Neural progenitor cell (in vitro differentiated cells): ENCODE measurements around the gene UACA. TPM values are rescaled to one million over a fixed set of nuclear protein-coding genes. Genes with fewer than 3 reads are reported as not detected.

Source experiments
- DNase-seq: peaks from one replicate; pipeline ENCODE4 v3.0.0-alpha.2; 2016; ENCODE audit warnings: low spot score
- H2AFZ ChIP-seq: fragments of 200-600 bp; sonication (generic); replicated peaks from 2 replicates; pipeline ENCODE4 v1.6.1; 2016; ENCODE audit warnings: antibody characterized with exemption
- H3F3A ChIP-seq: fragments of 200-600 bp; sonication (generic); 2 replicates; pipeline ENCODE4 v1.6.1; 2016; ENCODE audit warnings: antibody characterized with exemption, low read depth
- H3K27ac ChIP-seq: fragments of 200-600 bp; sonication (generic); 2 replicates; pipeline ENCODE4 v1.5.1; 2016; ENCODE audit warnings: mild to moderate bottlenecking
- H3K27me3 ChIP-seq: fragments of 200-600 bp; sonication (generic); 2 replicates; pipeline ENCODE4 v1.6.1; 2016; ENCODE audit warnings: mild to moderate bottlenecking, moderate library complexity
- H3K36me3 ChIP-seq: fragments of 200-600 bp; sonication (generic); 2 replicates; pipeline ENCODE4 v1.5.1; 2016
- H3K4me1 ChIP-seq: fragments of 200-600 bp; sonication (generic); 2 replicates; pipeline ENCODE4 v1.6.1; 2016; ENCODE audit warnings: mixed run types
- H3K4me2 ChIP-seq: fragments of 200-600 bp; sonication (generic); 2 replicates; pipeline ENCODE4 v1.6.1; 2016
- H3K4me3 ChIP-seq: fragments of 200-600 bp; sonication (generic); 2 replicates; pipeline ENCODE4 v1.5.1; 2016
- H3K79me2 ChIP-seq: fragments of 200-600 bp; sonication (generic); 2 replicates; pipeline ENCODE4 v1.6.1; 2016; ENCODE audit warnings: low read depth
- H3K9ac ChIP-seq: fragments of 200-600 bp; sonication (generic); 2 replicates; pipeline ENCODE4 v1.6.1; 2016
- H3K9me3 ChIP-seq: fragments of 200-600 bp; sonication (generic); 2 replicates; pipeline ENCODE4 v1.5.1; 2016; ENCODE audit warnings: low read depth
- H4K20me1 ChIP-seq: fragments of 200-600 bp; sonication (generic); 2 replicates; pipeline ENCODE4 v1.6.1; 2016; ENCODE audit warnings: low read depth
- H3K27ac Mint-ChIP-seq: 3 replicates; pipeline ENCODE4 v1.8.0; 2021; ENCODE audit warnings: mixed read lengths
- H3K27me3 Mint-ChIP-seq: 2 replicates; pipeline ENCODE4 v1.8.0; 2022; ENCODE audit warnings: low read depth, mild to moderate bottlenecking, inconsistent platforms, moderate library complexity, mixed read lengths; ENCODE audit not compliant: insufficient read depth
- H3K36me3 Mint-ChIP-seq: 3 replicates; pipeline ENCODE4 v1.8.0; 2021; ENCODE audit warnings: mixed read lengths
- H3K4me1 Mint-ChIP-seq: 3 replicates; pipeline ENCODE4 v1.8.0; 2021; ENCODE audit warnings: mixed read lengths
- H3K4me3 Mint-ChIP-seq: 3 replicates; pipeline ENCODE4 v1.8.0; 2021; ENCODE audit warnings: mild to moderate bottlenecking, moderate library complexity, mixed read lengths
- H3K9me3 Mint-ChIP-seq: 3 replicates; pipeline ENCODE4 v1.8.0; 2020; ENCODE audit warnings: mixed read lengths
- CTCF ChIP-seq: fragments of 200-600 bp; sonication (generic); IDR thresholded peaks from 2 replicates; pipeline ENCODE4 v1.5.1; 2017; ENCODE audit warnings: antibody characterized with exemption, mild to moderate bottlenecking
- EZH2 ChIP-seq: fragments of 200-600 bp; sonication (generic); IDR thresholded peaks from 2 replicates; pipeline ENCODE4 v1.6.1; 2017; ENCODE audit warnings: antibody characterized with exemption, mild to moderate bottlenecking, moderate library complexity
- EZH2phosphoT487 ChIP-seq: fragments of 200-600 bp; sonication (generic); IDR thresholded peaks from 2 replicates; pipeline ENCODE4 v1.6.1; 2017; ENCODE audit warnings: antibody characterized with exemption
- total RNA-seq: library from RNA; depleted of rRNA; stranded (reverse); fragments of >200 nt; gene quantifications from 2 replicates; pipeline ENCODE4 v1.2.3, GENCODE V29; 2015; ENCODE audit warnings: low replicate concordance

UACA gene
- total RNA-seq, 1 donor from 2014 or later: 70.0 TPM

- Histone ChIP-seq H3K27me3 (no peaks in the 10 kb centered on the region), H3K4me3 (no peak overlapping the region), H3K27ac (no peak overlapping the region), H3F3A (peaks cover 19% of the 10 kb centered on the region), H3K4me1 (peaks cover 32% of the 10 kb centered on the region), H3K9me3 (no peaks in the 10 kb centered on the region), H2AFZ (no peak overlapping the region), H3K4me2 (peak overlapping the region; percentile 47), H3K36me3 (no peaks in the 10 kb centered on the region), H4K20me1 (no peaks in the 10 kb centered on the region), H3K79me2 (no peaks in the 10 kb centered on the region), H3K9ac (no peak overlapping the region)
- peaks cover 49% of the 10 kb centered on the region for H3K4me1 Mint-ChIP-seq
- TF ChIP-seq EZH2phosphoT487 (no peak), EZH2 (no peak), CTCF (no peak)
- no peak for DNase-seq
- peak overlapping the region; percentile 40 for H3K27ac Mint-ChIP-seq
- no peak overlapping the region for H3K4me3 Mint-ChIP-seq
- no peaks in the 10 kb centered on the region for H3K36me3 Mint-ChIP-seq
- peaks cover 16% of the 10 kb centered on the region for H3K27me3 Mint-ChIP-seq
- no peaks in the 10 kb centered on the region for H3K9me3 Mint-ChIP-seq
Observed at GRCh38 chr15:70632491-70633102, 130.8 kb downstream of the UACA start.

GRCh38 chr15:70632079-70632478 lies 131.3 kb downstream of the UACA start:
- no peak overlapping the region for H2AFZ ChIP-seq

GRCh38 chr15:70629735-70630273 lies 133.6 kb downstream of the UACA start:
- Histone ChIP-seq H3K9me3 (no peaks in the 10 kb centered on the region), H3K4me1 (peaks cover 32% of the 10 kb centered on the region), H3K4me2 (no peak overlapping the region), H3K27me3 (no peaks in the 10 kb centered on the region), H3F3A (peaks cover 19% of the 10 kb centered on the region), H3K36me3 (no peaks in the 10 kb centered on the region), H3K79me2 (no peaks in the 10 kb centered on the region), H2AFZ (no peak overlapping the region), H3K9ac (no peak overlapping the region), H4K20me1 (no peaks in the 10 kb centered on the region), H3K4me3 (no peak overlapping the region), H3K27ac (no peak overlapping the region)
- Mint-ChIP-seq H3K4me1 (peaks cover 46% of the 10 kb centered on the region), H3K27me3 (peaks cover 17% of the 10 kb centered on the region), H3K9me3 (no peaks in the 10 kb centered on the region), H3K27ac (peak overlapping the region; percentile 36), H3K36me3 (no peaks in the 10 kb centered on the region), H3K4me3 (no peak overlapping the region)
- no peak for DNase-seq
- TF ChIP-seq CTCF: no peak
- TF ChIP-seq EZH2phosphoT487: no peak
- TF ChIP-seq EZH2: no peak

More at GRCh38 chr15:70632079-70632478, 131.3 kb downstream of the UACA start:
- peaks cover 19% of the 10 kb centered on the region for H3F3A ChIP-seq
- peaks cover 32% of the 10 kb centered on the region for H3K4me1 ChIP-seq
- TF ChIP-seq EZH2 (no peak), EZH2phosphoT487 (no peak), CTCF (no peak)
- no peaks in the 10 kb centered on the region for H3K9me3 Mint-ChIP-seq
- no peak overlapping the region for H3K9ac ChIP-seq
- H3K79me2 ChIP-seq: no peaks in the 10 kb centered on the region
- H3K27ac ChIP-seq: no peak overlapping the region
- H3K36me3 ChIP-seq: no peaks in the 10 kb centered on the region
- no peak overlapping the region for H3K4me3 Mint-ChIP-seq
- H3K4me2 ChIP-seq: no peak overlapping the region
- H3K27me3 Mint-ChIP-seq: peaks cover 18% of the 10 kb centered on the region
- H3K36me3 Mint-ChIP-seq: no peaks in the 10 kb centered on the region
- H3K27me3 ChIP-seq: no peaks in the 10 kb centered on the region
- H3K4me3 ChIP-seq: no peak overlapping the region
- no peak for DNase-seq
- H3K27ac Mint-ChIP-seq: no peak overlapping the region
- H3K4me1 Mint-ChIP-seq: peaks cover 51% of the 10 kb centered on the region
- no peaks in the 10 kb centered on the region for H4K20me1 ChIP-seq
- H3K9me3 ChIP-seq: no peaks in the 10 kb centered on the region
